Measurements from ENCODE around the gene CPB2.

CPB2 gene

DNA sequence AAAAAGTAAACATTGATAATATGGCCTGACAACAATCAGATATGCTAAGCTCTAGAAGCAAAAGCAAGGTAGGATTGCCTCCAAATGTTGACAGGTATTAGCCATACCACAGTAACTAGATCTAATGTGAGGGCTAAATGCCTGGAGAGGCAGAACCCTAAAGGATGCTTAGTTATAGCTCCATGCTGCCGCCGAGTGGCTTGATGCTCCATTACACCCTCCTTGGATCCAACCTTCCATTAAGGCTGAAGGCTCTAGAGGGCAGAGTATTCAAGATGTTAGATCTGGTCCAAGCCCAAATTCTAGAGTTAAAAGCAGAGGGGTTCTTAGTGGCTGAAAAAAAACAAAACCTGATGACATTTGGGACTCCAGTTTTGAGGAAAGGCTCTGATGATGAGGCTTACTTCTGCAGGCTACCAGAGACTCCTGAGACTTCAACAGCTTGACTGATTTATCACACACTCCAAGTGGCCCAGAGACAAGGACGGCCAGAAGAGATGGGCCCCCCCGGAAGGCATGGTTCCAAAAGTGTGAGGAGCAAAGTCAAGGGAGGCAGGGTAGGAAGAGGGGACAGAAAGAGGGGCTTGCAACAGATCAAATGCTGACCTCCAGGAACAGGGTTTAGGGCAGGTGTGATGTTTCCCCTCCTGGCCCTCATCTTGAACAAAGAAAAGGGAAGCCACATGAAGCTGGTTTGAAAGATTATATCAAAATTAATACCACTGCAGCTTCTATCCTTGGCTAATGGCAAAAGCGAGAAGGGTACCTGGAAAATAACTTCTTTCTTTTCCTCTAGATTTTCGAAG is 21.9 kb upstream of the CPB2 start:
- DNase-seq: peak; percentile 74 to 80 (median 80)

DNA sequence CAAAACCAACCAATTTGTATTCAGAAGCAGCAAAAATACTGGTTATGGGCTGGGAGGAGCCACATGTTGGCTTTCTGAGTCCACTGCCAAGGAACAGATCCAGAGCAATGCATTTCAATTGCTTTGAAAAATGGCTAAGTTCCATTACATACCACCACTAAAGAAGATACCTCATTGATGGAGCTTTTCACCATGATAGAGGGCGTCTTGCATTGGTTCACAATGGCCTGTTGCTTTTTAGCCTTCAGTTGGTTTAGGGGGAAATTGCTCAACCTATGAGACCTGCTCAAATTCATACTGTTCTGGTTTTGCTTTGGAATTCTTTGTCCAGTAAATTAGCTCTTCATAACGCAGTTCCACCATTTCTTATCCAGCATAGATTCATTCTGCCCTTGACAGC is 21.2 kb upstream of the CPB2 start:
- no peak for DNase-seq

DNA sequence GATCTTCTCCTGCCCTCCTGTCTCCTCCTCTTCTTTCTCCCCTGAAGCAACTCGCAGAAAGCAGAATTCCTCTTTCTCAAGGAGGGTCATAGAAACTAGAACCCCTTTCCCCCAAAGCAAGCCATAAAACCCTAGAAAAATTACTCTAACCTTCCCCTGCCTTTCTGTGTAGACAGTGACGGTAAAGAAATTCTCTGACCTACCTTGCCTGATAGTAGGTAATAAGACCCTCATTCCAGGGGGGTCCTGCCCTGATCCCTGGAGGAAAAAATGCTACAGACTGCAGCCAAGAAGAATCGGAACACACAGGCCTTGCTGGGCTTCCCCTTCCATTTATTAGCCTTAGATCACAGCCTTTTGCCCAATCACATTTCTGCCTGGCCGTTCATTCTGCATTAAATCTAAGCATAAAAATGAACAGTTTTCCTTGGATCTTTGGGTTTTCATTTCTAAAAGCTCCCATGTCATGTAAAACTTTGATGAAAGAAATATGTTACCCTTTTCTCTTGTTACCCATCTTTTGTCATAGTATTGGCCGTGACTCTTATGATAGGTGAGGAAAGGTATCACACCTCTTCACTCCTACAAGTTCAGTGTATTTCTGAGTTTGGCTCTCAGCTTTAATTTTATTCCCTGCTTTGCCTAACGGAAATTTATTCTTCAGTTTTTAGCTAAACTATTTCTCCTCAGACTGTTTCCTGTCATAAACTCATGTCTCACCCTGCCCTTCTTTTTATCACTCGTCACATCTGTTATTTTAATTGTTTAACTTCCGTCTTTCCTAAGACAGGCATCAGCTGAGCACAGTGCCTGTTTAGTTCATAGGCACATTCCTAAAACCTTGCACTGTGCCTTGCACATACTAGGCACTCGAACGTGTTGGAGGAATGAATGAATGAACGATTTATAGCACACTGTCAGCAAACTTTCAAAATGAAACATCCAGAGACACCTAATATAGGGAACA is 20.4 kb upstream of the CPB2 start:
- peak; percentile 32 to 53 (median 42) for DNase-seq

DNA sequence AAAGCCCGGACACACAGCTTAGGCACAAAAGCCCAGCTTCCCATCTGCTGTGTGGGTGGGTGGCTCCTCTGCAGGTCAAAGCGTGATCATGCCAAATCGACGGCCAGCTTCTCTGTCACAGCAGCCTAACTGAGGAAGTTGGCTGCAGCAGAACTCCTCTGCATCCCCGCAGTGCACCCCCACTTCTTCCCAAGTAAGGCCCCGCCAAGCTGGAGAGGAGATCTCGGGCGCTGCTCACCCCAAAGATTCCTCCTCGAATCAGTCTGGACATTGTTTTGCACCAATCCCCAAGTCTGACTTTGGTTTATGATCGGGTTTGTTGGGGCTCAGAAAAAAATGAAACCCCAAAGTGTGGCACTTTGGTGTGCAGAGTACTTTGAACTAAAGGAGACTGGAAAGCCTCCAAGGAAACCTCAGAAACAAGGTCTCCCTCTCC is 19.7 kb upstream of the CPB2 start:
- DNase-seq: peak; percentile 69 to 87 (median 80)

DNA sequence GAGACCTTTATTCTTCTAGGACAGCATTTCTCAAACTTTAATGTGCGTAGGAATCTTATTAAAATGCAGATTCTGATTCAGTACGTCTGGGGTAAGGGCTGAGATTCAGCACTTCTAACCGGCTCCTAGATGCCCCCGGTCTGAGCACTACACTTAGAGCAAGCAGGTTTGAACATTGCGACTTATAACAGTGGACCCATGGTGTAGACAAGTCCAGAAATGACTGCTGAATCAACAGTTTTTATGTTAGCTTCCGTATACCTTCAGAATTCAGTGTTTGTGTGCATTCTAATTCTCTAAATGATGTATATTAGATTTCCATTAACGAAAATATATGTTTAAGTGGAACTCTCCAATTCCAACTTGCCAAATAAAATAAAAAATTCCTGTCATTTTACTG is 17.5 kb upstream of the CPB2 start:
- no peak for DNase-seq

DNA sequence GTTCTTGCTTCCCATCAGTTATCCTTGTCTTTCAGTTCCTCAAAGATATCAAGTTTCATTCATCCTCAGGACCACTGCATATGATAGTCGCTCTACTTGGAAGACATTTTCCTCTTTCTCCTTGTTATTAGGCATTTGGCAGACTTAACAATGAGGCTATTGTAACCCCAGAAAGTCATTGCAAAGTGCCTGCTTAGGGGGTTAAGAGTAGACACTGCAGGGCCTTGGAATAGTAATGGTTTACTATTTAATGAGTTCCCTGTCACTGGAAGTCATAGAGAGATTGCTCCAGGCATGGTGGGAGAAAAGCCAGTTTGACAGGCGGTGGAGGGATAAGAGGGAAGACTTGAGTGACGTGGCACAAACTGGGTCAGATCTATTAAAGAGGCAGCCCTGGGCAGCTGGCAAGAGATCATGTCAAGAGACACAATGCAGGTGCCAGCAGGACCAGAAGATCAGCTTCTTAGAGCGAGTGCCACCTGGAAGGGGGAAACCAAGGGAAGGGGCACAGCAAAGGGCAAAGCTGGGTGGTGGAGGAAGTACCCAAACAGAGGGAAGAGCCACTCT is 16.8 kb upstream of the CPB2 start:
- peak in 1 of 4 experiments; percentile 6 for DNase-seq

DNA sequence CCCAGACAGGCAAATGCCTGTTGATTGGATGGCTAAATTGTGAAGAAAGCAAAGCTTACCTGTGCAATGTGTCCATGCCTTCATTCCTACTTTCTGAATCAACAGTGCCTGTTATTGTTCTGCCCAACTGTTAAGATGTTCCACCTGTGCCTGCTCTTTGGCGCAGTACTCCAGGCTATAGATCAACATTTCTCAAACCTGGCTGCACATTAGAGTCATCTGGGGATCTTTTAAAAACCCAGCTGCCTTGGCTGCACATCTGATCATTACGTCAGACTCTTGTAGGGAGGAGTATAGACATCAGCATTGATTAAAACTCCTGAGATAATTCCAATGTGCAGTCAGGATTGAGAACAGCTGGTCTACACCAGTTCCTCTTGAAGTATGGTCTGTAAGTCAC is 16.2 kb upstream of the CPB2 start:
- DNase-seq: no peak

DNA sequence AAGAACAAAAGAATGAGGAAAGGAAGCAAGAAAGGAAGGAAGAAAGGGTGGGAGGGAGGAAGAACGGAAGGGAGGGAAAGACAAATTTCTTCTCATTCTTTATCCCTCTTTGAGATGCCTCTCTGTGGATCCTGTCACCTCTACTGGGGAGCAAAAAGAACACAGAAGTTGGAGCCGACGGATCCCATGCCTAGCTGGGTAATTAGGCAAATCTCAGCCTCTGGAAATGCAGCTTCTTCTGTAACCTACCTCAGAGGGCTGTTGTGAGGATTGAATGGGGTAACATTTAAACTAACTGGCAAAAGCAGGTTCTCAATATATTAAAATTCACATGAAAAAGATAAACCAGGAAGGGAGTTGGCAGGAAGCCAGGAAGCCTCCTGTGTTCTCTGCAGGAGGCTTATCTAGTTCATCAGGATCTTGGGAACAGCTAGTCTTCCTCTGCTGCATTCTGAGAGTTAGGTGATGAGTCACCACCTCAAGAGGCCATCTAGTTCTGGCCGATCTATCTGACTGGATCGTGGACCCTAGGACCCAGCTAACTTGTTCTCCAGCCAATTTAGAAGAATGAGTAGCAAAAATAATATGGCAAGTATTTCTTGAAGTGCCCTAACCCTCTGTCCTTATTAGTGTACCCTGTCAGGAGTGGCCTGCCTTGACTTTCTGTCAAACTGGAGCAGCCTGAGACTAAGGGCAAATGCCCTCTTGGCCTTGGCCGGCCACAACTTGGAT is 15.2 kb upstream of the CPB2 start:
- DNase-seq: peak in 2 of 4 experiments; percentile 8 to 27

DNA sequence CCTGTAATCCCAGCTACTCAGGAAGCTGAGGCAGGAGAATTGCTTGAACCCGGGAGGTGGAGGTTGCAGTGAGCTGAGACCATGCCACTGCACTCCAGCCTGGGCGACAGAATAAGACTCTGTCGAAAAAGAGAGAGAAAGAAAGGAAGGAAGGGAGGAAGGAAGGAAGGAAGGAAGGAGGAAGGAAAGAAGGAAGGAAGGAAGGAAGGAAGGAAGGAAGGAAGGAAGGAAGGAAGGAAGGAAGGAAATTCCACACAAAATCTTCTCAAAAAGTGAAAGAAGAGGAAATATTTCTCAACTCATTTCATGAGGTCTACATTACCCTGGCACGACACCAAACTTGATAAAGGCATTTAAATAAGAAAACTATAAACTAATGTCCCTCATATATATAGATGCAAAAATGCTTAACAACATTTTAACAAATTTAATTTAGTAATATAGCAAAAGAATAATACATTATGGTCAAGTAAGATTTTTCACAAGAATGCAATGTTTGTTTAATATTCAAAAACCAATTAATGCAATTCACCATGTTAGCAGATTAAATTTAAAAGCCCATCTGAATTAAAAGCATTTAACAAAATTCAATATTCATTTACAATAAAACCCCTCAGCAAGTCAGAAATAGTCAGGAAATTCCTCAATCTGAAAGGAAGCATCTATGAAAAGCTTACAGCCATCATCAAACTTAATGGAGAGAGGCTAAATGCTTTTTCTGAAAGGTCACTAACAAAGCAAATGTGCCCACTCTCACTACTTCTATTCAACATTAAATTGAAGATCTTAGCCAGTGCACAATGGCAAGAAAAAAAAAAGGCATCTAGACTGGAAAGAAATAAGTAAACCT is 12.0 kb upstream of the CPB2 start:
- no peak for DNase-seq

DNA sequence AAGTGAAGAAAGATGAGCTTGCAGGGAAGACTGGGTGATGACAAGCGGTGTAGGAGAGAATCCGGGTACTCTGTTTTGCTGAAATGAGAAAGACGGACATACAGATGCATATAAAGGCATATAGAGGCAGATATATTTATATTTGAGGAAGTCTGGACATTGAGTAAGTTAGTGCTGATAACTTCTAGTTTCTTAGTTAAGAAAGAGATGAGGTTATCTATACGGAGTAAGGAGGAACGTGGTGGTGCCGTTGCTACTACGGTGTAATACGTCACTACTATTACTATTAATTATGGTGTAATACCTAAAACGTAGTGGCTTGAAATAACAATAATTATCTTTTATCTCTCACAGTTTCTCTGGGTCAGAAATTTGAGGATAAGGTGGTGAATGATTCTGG is 9.8 kb upstream of the CPB2 start:
- DNase-seq: peak; percentile 45 to 84 (median 67)

DNA sequence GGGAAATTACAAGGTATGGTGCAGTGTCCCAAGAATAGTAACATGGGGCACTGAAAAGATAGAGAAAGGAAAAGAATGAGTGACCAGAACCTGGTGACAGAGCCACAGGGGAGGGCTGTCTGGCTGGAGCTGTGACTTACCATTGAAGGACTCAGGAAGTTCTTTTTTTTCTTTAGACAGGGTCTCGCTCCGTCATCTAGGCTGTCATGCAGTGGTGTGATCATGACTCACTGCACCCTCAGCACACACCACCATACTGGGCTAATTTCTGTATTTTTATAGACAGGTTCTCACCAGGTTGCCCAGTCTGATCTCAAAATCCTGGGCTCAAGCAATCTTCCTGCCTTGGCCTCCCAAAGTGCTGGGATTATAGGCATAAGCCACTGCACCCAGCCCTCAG is 8.8 kb upstream of the CPB2 start:
- peak; percentile 86 to 95 (median 87) for DNase-seq

DNA sequence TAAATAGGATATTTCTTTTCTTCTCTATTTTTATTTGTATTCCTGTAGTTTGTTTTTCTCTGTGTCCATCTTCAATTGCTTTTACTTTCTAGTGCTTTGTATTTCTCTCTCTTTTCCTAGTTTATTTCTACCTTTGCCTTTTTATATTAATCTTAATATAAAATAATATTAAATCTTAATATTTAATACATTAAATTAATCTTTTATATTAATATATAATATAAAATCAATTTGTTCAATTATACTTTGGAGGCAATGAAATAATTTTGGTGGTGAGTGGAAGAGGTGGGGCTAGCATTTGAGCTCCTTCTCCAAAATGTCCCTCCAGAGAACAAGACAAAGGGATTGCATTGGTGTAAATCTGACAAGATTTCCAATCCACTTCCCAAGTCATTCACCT is 6.3 kb upstream of the CPB2 start:
- no peak for DNase-seq

DNA sequence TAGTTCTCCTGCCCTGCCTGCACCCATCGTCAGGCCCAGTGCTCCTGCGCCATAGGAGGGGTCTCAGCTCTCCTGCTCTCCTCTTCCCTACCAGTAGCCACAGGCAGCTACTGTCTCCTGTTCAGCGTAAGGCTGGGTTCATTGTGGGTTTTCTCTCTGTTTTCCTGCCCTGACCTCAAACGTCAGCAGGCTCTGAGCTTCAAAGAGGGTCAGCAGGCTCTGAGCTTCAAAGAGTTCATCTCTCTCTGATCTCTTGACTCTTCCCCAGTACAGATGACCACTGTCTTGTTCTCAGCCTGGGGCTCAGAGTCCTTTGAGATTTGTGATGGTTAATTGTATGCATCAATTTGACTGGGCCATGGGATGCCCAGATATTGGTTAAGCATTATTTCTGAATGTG is 4.6 kb upstream of the CPB2 start:
- DNase-seq: no peak

DNA sequence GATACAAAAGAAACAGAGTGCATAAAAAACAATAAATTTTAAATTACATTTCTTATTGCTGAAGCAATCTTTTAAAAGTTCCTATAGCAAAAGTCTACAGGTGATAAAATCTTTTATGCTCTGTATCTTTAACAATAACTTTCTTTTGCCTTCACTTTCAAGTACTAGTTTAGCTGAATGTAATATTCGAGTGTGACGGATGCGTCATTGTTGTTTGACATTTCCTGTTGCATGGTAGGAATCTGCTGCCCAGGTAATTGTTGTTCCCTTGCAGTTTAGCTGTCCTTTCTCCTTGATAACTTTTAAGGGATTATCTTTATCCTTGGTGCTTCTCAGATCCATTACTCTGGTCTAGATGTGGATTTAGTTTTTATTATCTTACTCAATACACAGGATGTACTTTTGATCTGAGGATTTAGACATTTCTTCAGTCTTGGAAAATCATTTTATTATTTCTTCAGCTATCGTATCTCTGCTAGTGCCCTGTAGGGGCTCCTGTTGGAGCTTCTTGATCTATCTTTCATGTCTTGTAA is 2.1 kb upstream of the CPB2 start:
- peak in 2 of 4 experiments; percentile 17 to 36 for DNase-seq

DNA sequence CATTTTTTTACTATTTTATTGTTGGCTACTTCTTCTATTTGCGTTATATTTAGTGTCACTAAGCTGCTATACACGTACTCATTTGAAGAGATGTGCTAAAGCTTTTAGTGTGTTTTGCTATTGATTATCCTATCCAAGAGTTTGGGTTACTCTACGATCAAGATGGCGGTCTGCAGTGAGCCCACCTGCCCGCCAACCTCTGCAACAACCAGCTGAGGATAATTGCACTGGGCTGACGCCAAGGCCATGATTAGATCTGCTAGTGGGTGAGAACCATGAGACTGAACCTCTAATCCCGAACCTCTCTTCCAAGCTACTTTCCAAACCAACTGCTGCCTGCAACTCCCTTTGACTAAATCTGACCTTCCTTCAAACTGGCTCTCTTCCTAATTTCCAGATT is 1.8 kb downstream of the CPB2 start:
- no peak for DNase-seq

DNA sequence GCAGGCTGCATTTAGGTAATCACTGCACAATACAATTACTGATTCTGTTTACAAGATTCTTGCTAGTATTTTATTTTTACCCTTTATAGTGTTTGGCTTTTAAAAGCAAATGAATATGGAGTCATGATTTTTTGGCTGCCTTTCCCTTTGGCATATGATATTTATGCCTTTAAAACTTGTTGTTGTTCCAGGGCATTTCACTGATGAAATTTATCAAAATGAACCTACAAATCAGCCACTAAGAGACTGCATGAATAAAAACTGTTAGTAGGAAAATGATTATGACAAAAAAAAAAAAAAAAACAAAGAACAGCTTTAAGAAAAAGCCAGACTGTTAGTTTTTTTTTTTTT is 2.6 kb downstream of the CPB2 start:
- DNase-seq: no peak

DNA sequence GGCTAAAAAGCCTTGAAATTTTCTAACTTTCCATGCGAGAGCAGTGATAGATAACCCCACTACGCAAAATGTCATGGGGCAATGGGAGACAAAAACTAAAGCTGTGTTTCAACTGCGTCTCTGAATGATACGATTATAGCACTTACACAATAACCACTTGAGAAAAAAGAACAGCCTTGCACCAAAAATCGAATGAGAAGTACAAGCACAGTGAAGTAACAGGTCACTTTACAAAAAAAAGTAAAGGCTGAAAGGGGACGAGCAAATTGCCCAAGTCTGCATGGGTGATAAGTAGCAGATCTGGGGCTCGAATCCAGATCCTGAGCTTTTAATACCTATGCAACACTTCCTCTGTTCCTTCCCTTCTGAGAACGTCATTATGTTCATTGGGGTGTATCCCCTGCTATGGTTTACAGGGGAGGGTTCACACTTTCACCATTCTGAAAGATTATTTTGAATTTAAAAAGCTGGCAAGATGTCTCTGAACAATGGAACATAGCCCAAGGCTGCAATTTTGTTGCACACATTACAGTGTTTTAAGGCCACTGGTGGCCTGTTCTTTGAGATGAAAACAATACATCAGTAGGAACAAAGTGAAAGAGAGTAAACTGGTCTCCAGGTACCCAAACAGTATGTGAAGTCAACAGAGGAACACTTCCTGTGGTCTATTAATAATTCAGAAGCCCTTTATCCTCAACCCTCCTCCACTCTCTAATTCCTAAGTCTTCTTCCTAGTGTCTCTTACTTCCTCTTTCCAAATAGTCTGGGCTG is 3.2 kb downstream of the CPB2 start:
- peak; percentile 30 to 73 (median 62) for DNase-seq

DNA sequence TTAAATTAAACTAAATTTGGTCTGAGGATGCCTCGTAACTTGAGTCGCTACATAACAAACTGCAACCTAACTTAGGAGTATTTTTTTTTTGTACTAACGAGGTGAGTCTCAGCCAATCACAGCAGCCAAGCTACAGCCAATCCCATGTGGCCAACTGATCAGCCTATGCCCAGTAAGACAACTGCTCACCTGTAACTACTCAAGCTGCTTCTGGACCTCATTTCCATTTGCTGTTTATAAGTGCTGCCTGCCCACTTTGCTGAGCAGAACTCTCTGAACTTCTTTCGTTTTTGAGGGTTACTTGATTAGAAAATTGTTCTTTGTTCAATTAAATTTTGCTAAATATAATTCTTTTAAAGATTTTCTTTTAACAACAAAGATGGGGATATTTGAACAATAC is 3.8 kb downstream of the CPB2 start:
- no peak for DNase-seq

DNA sequence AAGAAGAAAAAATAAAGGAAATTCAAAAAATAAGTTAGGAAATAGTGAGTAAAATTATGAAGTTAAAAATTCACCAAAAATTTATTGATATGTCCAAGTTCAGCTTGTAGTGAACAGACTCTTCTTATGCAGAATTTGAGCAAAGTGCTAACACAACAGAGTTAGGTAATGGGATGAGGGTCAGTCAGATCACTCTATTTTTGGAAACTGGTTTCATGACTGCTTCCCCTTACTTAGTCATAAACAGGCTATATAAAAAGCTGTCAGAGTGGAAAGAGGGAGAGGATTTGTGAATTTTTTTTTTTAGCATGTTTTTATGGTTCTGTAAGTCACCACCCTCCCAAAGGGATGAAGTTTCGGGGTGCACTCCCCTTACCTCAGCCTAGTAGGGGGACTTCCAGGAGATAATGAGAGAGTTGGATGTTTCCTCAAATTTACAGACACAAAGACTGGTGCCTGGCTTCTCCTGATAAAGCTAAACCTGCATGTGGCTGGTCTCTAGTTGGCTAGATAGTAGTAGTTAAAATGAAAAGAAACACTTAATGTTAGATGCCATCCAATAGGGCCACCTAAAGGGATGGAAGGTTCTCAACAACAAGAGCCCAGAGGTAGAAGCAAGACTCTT is 4.5 kb downstream of the CPB2 start:
- peak; percentile 53 to 84 (median 72) for DNase-seq

DNA sequence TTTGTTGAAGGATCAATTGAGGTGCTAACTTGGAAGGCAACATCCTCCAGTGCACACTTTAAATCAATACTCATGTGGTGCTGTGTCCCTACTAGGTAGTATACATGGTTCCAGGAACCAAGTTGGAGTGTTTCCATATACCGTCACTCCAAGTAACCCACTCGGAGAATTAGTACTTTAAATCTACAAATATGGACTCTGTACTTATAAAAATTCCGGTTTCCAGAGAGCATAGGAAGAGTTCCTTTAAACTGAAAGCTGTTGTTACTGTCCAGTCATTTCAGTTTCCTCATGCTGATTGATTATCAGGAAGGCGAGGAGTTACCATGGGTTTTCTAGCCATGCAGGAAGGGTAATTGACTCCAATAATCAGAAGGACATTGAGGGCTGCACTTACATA is 7.2 kb downstream of the CPB2 start:
- no peak for DNase-seq

All from suppressor macrophage (primary cell).